ENCODE results near the gene CHCHD3.
A peak's percentile ranks its signal among the peaks of the same experiment; 100 is the strongest.
"Not testable (repeated sequence)": the region's sequence is repeated elsewhere in the genome, so short reads cannot be mapped to it uniquely, and the experiment has no call there.

Gene CHCHD3

DNA sequence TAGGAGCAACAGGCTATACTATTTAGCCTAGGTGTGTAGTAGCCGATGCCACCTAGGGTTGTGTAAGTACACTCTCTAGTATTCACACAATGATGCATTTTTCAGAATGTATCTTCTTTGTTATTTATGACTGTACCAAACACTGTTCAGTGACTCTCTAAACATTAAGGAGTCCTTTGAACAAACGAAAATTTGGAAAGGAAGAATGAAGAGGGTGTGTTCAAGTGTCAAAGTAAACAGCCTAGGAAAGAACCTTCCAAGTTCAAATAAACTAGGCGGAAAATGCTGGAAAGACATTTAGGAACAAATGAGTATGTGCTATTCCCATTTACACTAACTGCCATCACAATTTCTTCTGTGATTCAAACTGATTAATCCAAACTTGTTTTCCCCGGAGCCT is 142.4 kb downstream of the CHCHD3 start:
- in situ Hi-C loops (cut with HindIII; ENCODE audit: low pct_ligation_motif_present, low pct_unique_long_range_greater_than_20kb, low sequenced_read_pairs): no loop called here
- no peak for DNase-seq

DNA sequence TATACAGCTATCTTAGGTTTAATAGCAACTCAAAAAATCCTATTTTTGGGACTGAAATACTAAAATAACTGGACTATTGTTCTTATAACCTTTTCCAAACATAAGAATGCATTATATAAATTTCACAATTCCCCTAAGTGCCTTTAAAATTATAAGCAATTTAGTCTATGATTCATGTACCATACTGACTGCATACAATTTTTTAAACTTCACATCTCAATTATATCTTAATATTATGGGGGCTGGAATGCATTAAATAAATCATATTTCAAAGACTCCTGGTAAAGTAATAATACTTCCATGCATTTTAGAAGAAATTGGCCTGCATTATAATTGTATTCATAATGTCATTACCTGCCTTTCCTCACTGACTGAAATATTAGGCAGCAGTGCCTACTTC is 144.6 kb downstream of the CHCHD3 start:
- in situ Hi-C loops (cut with HindIII; ENCODE audit: low pct_ligation_motif_present, low pct_unique_long_range_greater_than_20kb, low sequenced_read_pairs): no loop called here

DNA sequence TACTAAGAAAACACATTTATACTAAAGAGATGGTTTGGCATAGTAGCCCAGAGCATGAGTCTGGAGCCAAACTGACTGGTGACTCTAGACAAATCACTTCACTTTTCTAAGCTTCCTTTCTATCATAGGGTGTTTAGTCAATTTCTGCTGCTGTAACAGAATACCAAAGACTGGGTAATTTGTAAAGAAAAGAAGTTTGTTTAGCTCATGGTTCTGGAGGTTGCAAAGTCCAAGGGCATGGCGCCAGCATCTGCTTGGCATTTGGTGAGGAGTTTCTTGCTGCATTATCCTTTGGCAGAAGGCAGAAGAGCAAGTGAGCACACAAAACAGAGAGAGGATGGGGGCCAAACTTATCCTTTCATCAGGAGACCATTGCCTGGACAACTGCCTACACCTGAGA is 146.3 kb downstream of the CHCHD3 start:
- in situ Hi-C loops (cut with HindIII; ENCODE audit: low pct_ligation_motif_present, low pct_unique_long_range_greater_than_20kb, low sequenced_read_pairs): no loop called here
- no peak for DNase-seq

More for the DNA sequence above, 144.6 kb downstream of the CHCHD3 start:
- DNase-seq: no peak

DNA sequence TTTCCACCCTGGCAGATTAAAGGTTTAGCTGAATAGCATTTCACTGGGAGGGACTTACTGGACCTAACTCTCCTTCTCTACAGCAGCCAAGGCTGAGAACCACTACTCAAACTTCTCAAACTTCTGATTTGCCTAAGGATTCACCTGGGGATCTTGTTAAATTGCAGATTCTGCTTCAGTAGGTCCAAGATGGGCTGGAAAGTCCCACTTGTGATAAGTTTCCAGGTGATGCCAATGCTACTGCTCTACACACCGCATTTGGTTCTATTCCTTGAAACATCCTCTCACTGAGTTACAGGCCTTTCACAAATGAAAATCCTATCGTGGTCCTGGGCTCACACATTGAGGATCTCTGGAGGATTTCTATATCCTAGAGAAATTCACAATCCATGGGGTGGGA is 147.9 kb downstream of the CHCHD3 start:
- DNase-seq: no peak
- in situ Hi-C loops (cut with HindIII; ENCODE audit: low pct_ligation_motif_present, low pct_unique_long_range_greater_than_20kb, low sequenced_read_pairs): no loop called here

DNA sequence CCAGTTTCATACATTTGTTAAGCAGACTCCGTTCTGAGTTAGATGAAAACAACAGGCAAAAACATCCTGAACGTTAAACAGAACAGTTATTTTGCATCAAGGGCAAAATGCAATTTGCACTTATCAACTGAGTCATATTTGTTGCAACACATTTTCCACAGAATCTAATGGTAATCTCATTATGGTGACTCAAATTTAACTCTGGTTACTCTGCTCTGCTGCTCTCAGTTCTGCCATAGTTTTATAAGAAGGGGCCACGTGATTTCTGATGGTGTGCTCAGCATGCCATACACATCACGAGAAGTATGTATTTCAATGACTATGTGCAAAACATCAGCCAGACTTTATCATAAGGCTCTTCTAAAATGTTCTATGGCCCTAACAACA is 148.8 kb downstream of the CHCHD3 start:
- in situ Hi-C loops (cut with HindIII; ENCODE audit: low pct_ligation_motif_present, low pct_unique_long_range_greater_than_20kb, low sequenced_read_pairs): no loop called here
- no peak for DNase-seq

DNA sequence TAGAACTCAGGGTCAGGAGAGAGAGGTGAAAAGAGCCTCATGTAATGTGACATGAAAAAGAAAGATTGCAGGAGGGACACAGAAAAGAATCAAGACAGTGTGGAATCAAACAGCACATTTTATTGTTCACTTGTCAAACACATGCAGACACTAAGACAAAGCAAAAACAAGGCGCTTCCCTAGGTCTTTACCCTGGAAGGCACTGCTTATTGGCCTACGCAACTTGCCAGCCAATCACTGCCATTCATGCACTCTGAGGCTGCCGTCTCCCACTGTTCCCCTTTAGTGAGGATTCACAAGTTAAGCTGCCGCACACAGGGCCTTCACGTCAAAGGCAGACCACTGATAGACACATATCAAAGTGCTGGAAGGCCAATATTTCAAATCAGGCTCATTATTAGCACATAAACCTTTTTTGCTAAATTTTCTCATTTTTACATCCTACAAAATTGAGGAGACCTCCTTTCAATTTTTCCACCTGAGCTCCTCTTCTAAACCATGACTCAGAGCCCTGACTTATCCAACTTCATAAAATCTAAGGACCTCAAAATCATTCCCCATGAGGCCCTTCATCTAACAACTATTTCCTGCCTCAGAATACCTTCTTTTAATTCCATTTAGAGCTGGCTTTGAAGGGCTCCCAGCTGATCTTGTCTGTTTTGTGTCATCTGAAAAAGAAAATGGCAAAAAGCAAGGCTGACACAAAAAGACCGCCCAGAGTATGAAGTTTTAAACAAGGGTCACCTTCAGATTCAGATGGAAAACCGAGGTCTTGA is 149.4 kb downstream of the CHCHD3 start:
- in situ Hi-C loops (cut with HindIII; ENCODE audit: low pct_ligation_motif_present, low pct_unique_long_range_greater_than_20kb, low sequenced_read_pairs): no loop called here
- no peak for DNase-seq

DNA sequence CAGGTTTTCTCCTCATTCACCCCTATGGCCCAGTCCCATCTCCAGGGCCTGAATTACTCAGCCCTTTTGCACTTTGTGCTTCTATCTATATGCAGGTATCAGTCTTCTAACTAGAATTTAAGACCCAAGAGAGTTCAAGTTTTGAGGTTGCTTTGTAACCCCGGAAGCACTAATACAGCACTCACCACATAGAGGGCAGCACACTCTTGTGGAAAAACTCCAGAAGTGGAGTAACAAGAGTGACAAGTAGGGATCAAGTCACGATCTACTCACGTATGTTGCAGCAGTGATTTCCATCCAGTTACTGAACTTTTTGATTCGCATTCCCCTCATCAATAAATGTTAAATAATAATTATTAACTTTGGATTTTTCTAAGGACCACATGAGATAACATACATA is 151.0 kb downstream of the CHCHD3 start:
- in situ Hi-C loops (cut with HindIII; ENCODE audit: low pct_ligation_motif_present, low pct_unique_long_range_greater_than_20kb, low sequenced_read_pairs): no loop called here
- peak; percentile 45 for DNase-seq

DNA sequence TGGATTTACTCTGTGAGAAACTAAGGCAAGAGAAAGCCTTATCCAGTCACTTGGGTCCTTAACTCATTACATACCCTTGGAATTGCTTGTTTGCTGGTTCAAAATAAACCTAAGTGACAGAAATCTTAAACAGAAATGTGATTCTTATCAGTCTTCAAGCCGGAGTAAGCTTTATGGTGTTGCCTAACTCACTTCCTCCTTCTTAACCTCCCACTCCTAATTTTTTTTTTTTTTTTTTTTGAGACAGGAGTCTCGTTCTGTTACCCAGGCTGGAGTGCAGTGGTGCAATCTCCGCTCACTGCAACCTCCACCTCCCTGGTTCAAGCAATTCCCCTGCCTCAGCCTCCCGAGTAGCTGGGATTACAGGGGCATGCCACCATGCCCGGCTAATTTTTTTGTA is 151.9 kb downstream of the CHCHD3 start:
- not testable (repeated sequence) for DNase-seq

DNA sequence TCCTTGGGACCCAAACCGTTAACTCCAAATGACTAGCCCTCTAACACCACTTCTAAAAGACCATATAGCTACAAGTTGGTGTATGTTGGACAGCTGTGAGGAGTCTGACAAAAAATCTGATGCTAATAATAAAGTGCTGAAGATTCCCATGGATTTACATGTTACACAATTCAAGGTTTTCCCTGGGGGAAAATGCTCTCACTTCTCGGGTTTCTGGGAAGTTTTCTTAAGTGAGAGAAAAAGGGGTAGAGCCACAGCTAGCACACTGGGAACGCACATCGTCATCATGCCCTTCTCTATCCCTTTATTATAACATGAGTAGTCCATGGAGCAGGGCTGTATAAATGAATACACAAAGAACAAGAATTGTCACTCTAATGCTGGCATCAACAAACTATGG is 162.1 kb downstream of the CHCHD3 start:
- in situ Hi-C loops (cut with HindIII; ENCODE audit: low pct_ligation_motif_present, low pct_unique_long_range_greater_than_20kb, low sequenced_read_pairs): no loop called here
- no peak for DNase-seq

More for the DNA sequence above, 151.9 kb downstream of the CHCHD3 start:
- in situ Hi-C loops (cut with HindIII; ENCODE audit: low pct_ligation_motif_present, low pct_unique_long_range_greater_than_20kb, low sequenced_read_pairs): not testable (repeated sequence)

DNA sequence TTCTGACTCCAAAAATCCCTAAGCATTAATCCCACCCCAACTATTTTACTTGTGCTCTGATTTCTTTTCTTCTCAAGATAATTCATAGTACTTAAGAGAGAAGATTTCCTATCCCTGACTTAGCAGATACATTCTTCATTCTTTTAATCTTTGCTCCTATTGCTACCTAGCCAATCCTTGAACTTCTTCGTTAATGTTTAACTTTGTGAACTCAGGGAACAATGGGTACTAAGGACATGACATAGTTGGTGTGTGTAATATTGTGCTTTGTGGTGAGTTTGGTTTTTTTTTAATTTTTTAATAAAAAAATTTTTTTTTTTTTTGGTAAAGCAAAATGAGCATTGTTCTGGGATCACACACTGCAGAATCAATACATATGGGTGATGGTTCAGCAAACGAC is 166.2 kb downstream of the CHCHD3 start:
- in situ Hi-C loops (cut with HindIII; ENCODE audit: low pct_ligation_motif_present, low pct_unique_long_range_greater_than_20kb, low sequenced_read_pairs): no loop called here

DNA sequence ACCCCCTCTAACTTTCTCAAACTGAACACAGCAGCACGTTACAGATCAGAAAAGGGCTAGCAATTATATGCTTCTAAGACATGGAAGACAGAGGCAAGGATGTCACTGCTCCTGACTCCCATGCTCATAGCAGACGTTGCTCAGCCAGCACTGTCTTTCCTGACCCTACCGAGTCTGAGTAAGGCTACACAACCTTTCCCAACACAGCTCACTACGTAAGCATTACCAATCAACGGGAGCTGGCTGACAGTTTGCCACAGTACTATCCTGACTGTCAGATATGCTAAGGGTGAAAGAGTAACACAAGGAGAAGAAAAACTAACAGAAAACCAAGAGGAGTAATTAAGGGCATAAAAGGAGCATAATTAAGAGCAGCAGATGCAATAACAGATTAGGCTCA is 171.2 kb downstream of the CHCHD3 start:
- in situ Hi-C loops (cut with HindIII; ENCODE audit: low pct_ligation_motif_present, low pct_unique_long_range_greater_than_20kb, low sequenced_read_pairs): no loop called here

More for the DNA sequence above, 166.2 kb downstream of the CHCHD3 start:
- DNase-seq: peak; percentile 43

DNA sequence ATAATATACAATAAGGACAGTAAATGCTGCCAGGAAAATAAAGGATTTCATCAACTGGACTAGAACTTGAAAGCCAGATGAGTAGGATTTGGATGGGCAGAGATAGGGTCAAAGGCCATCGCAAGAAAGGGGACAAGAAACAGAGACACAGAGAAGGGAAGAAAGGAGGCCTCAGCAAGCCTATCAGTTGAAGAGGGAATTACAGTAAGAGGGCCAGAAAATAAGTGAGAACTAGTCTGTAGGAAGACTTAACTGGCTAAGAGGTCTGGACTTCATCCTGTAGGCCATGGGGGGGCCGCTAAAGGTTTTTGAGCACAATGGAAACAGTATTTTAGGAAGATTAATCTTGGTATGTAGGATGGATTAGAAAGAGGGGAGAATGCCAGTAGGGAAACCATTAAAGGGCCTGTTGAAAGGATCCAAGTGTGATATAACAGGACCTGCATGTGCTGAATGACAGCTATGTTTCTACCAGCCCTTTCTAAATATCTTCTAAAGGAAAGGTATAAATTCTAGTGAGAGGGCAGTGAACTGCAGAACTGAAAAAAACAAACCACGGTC is 174.4 kb downstream of the CHCHD3 start:
- in situ Hi-C loops (cut with HindIII; ENCODE audit: low pct_ligation_motif_present, low pct_unique_long_range_greater_than_20kb, low sequenced_read_pairs): no loop called here
- no peak for DNase-seq

More for the DNA sequence above, 171.2 kb downstream of the CHCHD3 start:
- no peak for DNase-seq

DNA sequence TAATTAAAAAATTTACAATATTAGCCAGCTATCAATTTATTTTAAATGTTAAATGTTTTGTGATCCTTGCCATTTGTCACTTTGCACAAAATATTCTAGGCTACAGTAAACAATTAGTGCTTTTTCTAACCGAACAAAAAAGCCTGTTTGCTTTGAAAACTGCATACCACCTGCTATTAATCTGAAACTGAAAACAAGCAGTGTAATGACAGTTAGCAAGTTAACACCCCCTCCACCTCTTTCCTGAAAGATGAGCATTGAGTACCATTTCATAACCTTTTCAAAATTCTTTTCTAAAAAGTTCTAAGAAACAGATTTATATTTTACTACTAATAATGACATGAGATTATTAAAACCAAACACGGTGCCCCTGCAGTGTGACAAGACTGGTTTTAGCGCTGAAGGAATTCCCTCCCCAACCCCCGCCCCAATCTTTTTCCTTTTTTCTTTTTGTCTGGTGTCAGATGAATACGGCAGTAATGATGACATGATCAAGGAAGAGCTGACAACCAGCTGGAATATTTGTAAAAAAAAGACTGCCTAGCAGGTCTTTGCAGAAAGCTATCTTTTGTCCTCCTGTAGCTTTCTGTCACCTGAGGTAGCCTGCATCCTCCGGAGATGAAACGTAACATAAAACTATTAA is 175.6 kb downstream of the CHCHD3 start:
- no peak for DNase-seq
- in situ Hi-C loops (cut with HindIII; ENCODE audit: low pct_ligation_motif_present, low pct_unique_long_range_greater_than_20kb, low sequenced_read_pairs): no loop called here

DNA sequence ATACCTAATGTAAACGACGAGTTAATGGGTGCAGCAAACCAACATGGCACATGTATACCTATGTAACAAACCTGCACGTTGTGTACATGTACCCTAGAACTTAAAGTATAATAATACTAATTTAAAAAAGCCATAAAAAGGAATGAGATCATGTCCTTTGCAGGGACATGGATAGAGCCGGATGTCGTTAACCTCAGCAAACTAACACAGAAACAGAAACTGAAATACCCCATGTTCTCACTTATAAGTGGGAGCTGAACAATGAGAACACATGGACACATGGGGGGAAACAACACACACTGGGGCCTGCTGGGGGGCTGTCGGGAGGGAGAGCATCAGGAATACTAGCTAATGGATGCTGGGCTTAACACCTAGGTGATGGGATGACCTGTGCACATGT is 176.8 kb downstream of the CHCHD3 start:
- DNase-seq; in situ Hi-C loops (cut with HindIII; ENCODE audit: low pct_ligation_motif_present, low pct_unique_long_range_greater_than_20kb, low sequenced_read_pairs): not testable (repeated sequence)

DNA sequence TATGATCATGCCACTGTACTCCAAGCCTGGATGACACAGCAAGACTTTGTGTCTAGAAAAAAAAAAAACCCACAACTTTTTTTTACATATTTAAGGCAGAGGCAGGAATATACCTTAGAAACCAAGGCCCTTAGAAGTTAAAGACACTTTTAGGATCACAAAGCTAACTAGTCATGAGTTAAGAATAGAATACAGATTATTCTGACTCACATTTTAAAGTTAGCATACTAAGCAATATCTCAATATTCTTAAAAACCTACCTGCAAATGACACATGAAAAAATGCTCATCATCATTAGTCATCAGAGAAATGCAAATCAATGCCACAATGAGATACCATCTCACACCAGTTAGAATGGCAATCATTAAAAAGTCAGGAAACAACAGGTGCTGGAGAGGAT is 177.7 kb downstream of the CHCHD3 start:
- in situ Hi-C loops (cut with HindIII; ENCODE audit: low pct_ligation_motif_present, low pct_unique_long_range_greater_than_20kb, low sequenced_read_pairs): no loop called here

DNA sequence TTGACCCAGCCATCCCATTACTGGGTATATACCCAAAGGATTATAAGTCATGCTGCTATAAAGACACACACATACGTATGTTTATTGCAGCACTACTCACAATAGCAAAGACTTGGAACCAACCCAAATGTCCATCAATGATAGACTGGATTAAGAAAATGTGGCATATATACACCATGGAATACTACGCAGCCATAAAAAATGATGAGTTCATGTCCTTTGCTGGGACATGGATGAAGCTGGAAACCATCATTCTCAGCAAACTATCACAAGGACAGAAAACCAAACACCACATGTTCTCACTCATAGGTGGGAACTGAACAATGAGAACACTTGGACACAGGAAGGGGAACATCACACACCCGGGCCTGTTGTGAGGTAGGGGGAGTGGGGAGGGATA is 179.6 kb downstream of the CHCHD3 start:
- DNase-seq; in situ Hi-C loops (cut with HindIII; ENCODE audit: low pct_ligation_motif_present, low pct_unique_long_range_greater_than_20kb, low sequenced_read_pairs): not testable (repeated sequence)

More for the DNA sequence above, 177.7 kb downstream of the CHCHD3 start:
- no peak for DNase-seq

DNA sequence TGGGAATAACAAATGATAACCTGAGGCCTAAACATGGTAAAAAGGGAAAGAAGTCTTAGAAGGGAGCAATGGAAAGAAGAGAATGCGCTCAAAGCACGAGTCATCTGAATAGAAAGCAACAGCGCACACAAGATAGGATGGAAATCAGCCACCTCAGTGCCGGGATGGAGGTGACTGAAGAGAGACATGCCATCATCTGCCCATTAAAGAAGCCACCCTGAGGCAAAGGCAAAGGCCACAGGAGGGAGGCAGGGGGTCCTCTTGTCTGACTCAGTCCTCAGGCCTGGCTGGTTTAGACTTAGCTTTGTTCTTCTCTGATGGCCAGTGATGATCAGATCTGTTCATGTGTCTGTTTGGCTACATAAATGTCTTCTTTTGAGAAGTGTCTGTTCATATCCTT is 180.6 kb downstream of the CHCHD3 start:
- in situ Hi-C loops (cut with HindIII; ENCODE audit: low pct_ligation_motif_present, low pct_unique_long_range_greater_than_20kb, low sequenced_read_pairs): no loop called here
- DNase-seq: no peak

DNA sequence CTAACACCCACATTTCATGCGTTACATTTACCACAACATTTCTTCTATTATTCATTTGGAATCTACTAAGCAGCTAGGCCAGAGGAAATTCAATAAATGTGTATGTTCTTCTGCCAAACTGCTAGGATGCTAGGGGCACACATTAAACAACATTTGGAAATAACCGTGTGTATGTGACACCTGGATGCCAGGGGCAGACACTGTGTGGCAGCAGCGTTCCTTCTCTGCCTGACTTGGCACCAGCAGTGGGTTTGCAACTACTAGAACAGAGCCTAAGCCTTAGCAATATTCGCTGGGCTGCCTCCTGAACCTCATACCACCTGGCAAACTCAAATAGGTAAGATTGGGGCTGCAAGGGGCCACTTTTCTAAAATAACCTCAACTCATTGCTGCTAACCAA is 182.1 kb downstream of the CHCHD3 start:
- in situ Hi-C loops (cut with HindIII; ENCODE audit: low pct_ligation_motif_present, low pct_unique_long_range_greater_than_20kb, low sequenced_read_pairs): no loop called here

DNA sequence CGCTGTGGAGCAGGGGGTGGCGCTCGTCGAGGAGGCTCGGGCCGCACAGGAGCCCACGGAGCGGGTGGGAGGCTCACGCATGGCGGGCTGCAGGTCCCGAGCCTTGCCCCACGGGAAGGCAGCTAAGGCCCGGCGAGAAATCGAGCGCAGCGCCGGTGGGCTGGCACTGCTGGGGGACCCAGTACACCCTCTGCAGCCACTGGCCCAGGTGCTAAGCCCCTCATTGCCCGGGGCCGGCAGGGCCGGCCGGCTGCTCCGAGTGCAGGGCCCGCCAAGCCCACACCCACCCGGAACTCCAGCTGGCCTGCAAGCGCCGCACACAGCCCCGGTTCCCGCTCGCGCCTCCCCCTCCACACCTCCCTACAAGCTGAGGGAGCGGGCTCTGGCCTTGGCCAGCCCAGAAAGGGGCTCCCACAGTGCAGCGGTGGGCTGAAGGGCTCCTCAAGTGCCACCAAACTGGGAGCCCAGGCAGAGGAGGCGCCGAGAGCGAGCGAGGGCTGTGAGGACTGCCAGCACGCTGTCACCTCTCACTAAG is 183.2 kb downstream of the CHCHD3 start:
- in situ Hi-C loops (cut with HindIII; ENCODE audit: low pct_ligation_motif_present, low pct_unique_long_range_greater_than_20kb, low sequenced_read_pairs); DNase-seq: not testable (repeated sequence)

More for the DNA sequence above, 182.1 kb downstream of the CHCHD3 start:
- DNase-seq: peak; percentile 19
